G401.6 (cell line): Measurements from ENCODE around the gene CYP4F12.
"Not testable (repeated sequence)": the region's sequence is repeated elsewhere in the genome, so short reads cannot be mapped to it uniquely, and the experiment has no call there.

ENCODE experiments used
- FAIRE-seq: peaks from 2 replicates; lab custom pipeline; 2012; peaks lifted over from hg19 to GRCh38; lab: Jason Lieb, UNC

The CYP4F12 gene

GRCh38 chr19:15651791-15652190 lies 21.1 kb upstream of the CYP4F12 start:
- no peak for FAIRE-seq

- FAIRE-seq: no peak
Observed at GRCh38 chr19:15652559-15653278, 20.2 kb upstream of the CYP4F12 start.

GRCh38 chr19:15656467-15656866 lies 16.4 kb upstream of the CYP4F12 start:
- FAIRE-seq: no peak

GRCh38 chr19:15663247-15663646 lies 9.6 kb upstream of the CYP4F12 start:
- FAIRE-seq: no peak

GRCh38 chr19:15666186-15666585 lies 6.7 kb upstream of the CYP4F12 start:
- no peak for FAIRE-seq

- no peak for FAIRE-seq
Observed at GRCh38 chr19:15666883-15667282, 6.0 kb upstream of the CYP4F12 start.

- no peak for FAIRE-seq
Observed at GRCh38 chr19:15669440-15669839, 3.4 kb upstream of the CYP4F12 start.

- no peak for FAIRE-seq
Observed at GRCh38 chr19:15669891-15670290, 3.0 kb upstream of the CYP4F12 start.

GRCh38 chr19:15671237-15671821 lies 1.6 kb upstream of the CYP4F12 start:
- FAIRE-seq: no peak

GRCh38 chr19:15671891-15672579 lies 852 bp upstream of the CYP4F12 start:
- no peak for FAIRE-seq

- FAIRE-seq: no peak
Observed at GRCh38 chr19:15673176-15673654, 328 bp downstream of the CYP4F12 start.

- no peak for FAIRE-seq
Observed at GRCh38 chr19:15675560-15675959, 2.7 kb downstream of the CYP4F12 start.

GRCh38 chr19:15679089-15679488 lies 6.2 kb downstream of the CYP4F12 start:
- FAIRE-seq: no peak

- not testable (repeated sequence) for FAIRE-seq
Observed at GRCh38 chr19:15679865-15680264, 7.0 kb downstream of the CYP4F12 start.

- FAIRE-seq: no peak
Observed at GRCh38 chr19:15680478-15681322, 7.8 kb downstream of the CYP4F12 start.

- no peak for FAIRE-seq
Observed at GRCh38 chr19:15683411-15683810, 10.5 kb downstream of the CYP4F12 start.

GRCh38 chr19:15684828-15685227 lies 11.9 kb downstream of the CYP4F12 start:
- FAIRE-seq: no peak

- no peak for FAIRE-seq
Observed at GRCh38 chr19:15696654-15697194, 23.8 kb downstream of the CYP4F12 start.

GRCh38 chr19:15701757-15702533 lies 29.1 kb downstream of the CYP4F12 start:
- FAIRE-seq: no peak

- no peak for FAIRE-seq
Observed at GRCh38 chr19:15702534-15702930, 29.6 kb downstream of the CYP4F12 start.

GRCh38 chr19:15714638-15715037 lies 41.8 kb downstream of the CYP4F12 start:
- no peak for FAIRE-seq
